HG03575 (cell line): ENCODE data around the gene HOXD1.

Source experiments
- ATAC-seq: cut with Tn5 transposase; IDR thresholded peaks from one replicate; pipeline ENCODE4 v1.9.1; 2021; ENCODE audit not compliant: unreplicated experiment, insufficient number of reproducible peaks, low FRiP score; ENCODE audit errors: extremely low read depth

Gene HOXD1

DNA sequence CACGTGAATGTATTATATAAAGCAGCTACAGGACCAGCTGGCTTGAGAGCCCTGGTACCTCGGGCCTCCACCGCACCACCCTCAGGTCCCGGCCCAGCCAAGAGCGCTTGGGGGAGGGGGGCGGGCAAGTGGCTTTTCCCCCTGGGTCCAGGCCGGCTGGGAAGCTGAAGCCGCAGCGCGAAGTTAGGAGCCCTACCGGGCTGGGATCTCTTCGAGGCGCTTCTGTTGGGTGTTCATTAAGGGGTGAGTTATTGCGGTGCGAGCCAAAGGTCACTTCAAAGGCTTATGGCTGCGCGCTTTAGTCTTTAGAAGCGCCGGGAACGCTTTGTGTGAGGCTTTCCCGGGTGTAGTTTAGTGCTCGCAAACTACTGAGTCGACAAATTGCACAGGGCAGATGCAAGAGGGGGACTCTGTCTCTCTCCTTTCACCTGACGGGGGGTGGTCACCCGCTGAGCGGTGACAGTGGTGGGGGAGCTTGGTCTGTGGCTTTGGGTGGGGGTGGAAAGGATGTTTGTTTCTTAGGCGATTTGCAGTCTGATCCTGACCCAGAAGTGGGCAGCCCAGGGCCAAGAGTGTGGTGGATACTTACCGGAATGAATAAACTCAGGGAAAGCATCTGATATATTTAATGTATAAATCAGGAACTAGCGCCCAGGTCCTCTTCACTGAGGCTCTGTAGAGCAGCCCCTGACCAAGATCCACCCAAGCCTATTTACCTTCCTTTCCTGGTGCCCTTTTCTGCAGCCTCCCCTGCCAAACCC is 25.4 kb upstream of the HOXD1 start:
- no peak for ATAC-seq

DNA sequence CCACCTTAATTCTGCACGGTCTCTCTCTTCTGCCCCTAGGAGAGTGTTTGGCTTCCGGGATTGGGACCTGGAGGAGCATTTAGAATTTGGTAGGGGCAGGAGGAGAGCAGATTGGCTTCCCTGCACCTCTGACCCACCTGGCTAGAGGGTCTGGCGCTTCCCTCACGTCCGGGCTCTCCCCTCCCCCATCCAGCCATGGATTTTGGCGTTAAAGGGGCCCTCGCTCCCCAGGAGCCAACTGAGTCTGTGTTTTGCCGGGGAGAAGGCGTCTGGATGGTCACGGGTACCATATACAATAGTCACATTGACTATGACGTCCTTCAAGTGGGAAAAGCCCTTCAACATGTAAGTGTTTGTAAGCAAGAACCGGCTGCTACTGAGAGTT is 24.8 kb upstream of the HOXD1 start:
- no peak for ATAC-seq

DNA sequence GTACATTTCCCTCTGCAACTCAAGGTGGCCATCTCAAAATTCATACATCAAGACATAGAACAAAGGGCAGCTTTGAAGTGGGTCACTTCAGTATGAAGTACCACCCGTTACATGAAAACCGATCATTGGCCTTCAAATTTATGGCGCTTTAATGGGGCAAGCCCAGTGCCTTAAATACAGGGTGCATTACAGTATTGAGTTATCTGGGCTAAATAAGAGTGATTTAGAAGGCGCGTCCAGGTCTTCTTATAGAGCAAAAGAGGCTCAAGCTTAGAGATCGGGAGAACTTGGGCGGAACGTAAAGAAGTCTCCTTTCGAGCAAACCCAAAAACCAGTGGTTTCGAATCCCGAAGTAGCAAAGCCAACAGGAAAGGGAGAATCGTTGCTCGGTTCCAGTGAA is 24.3 kb upstream of the HOXD1 start:
- no peak for ATAC-seq

DNA sequence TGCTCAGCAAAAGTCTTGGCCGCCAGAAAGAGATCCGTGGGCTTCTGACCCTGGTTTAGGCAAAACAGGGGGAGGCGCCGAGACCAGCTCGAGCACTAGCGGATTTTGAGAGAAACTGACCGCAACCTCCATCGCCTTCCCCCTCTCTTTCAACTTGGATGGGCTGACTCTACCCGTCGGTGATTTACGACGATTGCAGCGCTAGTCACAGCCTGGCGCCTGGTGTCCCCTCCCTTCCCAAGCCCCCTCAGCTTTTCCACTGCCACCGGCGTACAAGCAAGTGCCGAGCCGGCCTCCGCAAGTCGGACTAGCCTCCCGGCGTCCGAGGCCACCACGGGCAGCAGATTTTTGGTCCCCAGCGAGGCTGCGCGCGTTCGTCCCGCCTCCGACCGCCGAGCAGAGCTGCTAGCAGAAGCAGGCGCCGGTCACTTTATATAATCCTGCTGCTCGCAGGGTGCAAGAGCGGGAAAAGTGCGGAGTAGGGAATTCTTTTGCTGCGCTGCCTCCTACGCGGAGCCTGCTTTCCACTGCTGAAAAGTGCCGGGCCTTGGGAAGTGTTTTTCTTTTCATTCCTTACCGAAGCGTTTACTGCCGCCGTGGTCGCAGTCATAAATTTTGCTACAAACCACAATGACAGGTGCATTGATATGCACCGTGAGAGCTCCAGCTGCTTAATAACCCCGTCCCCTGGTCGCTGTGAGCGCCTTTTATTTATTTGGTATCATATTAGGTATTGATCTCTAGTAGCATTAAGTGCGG is 23.7 kb upstream of the HOXD1 start:
- no peak for ATAC-seq

DNA sequence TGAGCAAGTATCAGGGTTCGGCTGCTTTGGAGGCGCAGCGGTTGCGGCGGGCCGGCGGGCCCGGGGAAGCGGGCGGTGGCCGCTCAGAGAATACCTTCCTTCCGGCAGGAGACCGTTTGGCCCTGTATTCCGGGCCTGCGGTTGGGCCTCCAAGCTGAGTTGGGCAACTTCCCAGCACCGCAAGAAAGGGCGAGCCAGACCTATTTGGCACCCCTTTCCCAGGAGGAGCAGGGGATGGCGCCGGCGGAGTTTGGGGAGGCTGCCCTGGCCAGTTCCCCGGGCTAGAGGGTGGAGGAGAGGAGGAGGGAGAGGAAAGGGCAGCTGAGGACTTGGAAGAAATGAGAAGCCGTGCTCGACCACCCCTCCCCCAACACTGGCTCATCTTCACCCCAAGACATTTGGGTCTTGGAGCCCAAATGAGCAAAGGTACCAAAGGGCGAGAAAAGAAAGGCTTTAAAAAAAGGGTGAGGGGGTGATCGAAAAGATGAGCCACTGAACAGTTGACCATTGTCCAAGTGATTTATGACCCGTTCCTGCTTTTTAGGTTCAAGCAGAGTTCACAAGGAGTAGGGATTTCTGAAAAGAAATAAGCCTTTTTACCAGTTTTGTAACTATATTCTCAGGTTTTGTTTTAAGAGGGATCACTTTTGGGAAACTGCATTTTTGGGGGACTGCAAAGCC is 23.0 kb upstream of the HOXD1 start:
- ATAC-seq: no peak

DNA sequence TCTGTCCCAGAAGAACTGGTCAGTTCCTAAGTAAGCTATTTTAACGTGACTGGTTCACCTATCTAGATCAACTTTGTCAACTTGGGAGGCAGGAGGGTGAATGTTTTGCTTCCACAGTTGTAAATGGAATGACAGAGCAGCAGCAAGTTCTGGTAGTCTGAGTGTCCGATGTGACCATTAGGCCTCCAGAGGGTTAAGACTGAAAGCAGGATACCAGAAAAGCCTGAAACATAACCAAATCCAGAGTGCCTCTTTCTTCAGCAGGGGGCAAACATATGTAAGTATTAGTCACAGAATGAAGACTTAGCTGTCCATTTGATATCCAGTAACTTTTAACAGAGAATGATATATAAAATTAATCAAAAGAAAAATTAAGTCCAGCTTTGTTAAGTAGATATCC is 22.2 kb upstream of the HOXD1 start:
- ATAC-seq: no peak

DNA sequence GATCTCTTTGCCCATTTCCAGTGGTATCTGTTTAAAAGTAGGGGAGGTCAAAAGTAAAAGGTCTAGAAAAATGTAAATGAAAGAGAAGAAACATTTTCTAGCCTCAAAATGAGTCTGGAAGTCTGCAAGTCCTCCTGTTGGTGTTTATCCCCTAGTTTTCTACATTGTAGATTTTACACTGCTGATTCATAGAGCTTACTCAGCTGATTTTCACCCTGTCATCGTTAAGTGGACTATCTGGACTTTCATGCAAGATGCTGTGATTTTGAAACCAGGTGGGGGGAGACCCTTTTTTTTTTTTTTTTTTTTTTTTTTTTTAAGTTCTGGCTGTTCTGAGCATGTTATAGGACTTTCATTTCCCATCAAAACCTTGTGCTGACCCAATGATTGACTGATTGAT is 21.1 kb upstream of the HOXD1 start:
- no peak for ATAC-seq

DNA sequence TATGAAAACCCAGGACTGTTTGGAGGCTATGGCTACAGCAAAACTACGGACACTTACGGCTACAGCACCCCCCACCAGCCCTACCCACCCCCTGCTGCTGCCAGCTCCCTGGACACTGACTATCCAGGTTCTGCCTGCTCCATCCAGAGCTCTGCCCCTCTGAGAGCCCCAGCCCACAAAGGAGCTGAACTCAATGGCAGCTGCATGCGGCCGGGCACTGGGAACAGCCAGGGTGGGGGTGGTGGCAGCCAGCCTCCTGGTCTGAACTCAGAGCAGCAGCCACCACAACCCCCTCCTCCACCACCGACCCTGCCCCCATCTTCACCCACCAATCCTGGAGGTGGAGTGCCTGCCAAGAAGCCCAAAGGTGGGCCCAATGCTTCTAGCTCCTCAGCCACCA is 19.3 kb upstream of the HOXD1 start:
- ATAC-seq: no peak

DNA sequence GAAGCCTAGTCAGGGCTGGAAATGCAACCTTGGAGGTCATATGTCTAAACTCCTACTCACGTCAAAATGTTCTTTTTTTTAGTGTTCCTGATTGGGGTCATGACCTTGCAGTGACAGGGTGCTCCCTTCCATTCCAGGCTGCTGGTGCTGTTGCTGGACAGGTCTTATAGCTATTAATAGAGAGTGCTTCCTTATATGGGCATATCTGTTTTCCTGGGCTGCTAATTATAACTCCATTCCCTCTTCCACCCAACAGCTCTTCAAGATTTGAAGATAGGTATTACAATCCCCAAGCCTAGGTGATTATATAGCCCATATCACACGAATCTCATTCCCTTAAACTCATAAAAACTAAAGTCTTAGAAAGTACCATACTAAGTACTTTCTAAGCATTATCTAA is 18.8 kb upstream of the HOXD1 start:
- no peak for ATAC-seq

DNA sequence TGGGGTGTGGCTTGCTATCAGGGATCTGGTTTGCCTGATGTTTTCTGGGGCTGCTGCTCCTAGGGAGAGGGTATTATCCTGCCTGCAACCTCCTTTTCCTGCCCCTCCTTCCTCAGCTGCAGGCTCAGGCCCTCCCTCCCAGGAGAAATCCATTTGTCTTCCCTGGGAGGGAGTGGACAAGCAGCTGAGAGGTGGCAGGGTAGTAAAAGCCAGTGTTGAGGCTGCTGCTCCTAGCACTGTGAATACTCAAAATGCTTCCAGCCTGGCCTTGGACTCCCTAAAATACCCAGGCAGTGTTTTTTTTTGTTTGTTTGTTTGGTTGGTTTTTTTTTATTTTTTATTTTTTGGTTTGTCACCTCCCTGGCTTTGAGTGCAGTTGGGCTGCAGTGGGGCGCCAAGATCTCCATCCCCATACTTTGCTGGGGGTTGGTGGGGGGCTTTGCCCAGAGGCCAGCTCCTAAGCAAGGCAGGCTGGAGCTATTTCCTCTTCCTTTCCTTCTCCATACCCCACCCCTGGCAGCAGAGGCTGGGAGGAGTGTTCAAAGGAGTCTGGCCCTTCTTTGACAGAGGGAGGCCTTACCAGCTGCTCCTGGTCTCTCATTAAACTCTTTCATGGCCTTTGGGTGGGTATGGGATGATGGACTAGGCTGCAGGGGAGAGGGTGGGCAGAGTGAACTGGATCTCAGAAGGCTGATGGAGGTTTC is 17.7 kb upstream of the HOXD1 start:
- no peak for ATAC-seq

DNA sequence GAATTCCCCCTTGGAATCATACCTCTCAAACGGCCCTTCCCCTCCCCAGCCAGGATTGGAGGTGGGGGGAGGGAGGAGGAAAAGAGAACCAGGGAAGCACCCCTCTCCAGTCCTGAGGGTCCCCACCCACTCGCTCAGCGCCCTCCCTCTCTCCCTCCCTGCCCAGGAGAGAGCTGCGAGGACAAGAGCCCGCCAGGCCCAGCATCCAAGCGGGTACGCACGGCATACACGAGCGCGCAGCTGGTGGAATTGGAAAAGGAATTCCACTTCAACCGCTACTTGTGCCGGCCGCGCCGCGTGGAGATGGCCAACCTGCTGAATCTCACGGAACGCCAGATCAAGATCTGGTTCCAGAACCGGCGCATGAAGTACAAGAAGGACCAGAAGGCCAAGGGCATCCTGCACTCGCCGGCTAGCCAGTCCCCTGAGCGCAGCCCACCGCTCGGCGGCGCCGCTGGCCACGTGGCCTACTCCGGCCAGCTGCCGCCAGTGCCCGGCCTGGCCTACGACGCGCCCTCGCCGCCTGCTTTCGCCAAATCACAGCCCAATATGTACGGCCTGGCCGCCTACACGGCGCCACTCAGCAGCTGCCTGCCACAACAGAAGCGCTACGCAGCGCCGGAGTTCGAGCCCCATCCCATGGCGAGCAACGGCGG is 17.0 kb upstream of the HOXD1 start:
- no peak for ATAC-seq

DNA sequence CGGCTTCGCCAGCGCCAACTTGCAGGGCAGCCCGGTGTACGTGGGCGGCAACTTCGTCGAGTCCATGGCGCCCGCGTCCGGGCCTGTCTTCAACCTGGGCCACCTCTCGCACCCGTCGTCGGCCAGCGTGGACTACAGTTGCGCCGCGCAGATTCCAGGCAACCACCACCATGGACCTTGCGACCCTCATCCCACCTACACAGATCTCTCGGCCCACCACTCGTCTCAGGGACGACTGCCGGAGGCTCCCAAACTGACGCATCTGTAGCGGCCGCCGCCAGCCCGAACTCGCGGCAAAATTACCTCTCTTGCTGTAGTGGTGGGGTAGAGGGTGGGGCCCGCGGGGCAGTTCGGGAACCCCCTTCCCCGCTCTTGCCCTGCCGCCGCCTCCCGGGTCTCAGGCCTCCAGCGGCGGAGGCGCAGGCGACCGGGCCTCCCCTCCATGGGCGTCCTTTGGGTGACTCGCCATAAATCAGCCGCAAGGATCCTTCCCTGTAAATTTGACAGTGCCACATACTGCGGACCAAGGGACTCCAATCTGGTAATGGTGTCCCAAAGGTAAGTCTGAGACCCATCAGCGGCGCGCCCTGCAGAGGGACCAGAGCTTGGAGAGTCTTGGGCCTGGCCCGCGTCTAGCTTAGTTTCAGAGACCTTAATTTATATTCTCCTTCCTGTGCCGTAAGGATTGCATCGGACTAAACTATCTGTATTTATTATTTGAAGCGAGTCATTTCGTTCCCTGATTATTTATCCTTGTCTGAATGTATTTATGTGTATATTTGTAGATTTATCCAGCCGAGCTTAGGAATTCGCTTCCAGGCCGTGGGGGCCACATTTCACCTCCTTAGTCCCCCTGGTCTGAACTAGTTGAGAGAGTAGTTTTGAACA is 16.2 kb upstream of the HOXD1 start:
- ATAC-seq: no peak

DNA sequence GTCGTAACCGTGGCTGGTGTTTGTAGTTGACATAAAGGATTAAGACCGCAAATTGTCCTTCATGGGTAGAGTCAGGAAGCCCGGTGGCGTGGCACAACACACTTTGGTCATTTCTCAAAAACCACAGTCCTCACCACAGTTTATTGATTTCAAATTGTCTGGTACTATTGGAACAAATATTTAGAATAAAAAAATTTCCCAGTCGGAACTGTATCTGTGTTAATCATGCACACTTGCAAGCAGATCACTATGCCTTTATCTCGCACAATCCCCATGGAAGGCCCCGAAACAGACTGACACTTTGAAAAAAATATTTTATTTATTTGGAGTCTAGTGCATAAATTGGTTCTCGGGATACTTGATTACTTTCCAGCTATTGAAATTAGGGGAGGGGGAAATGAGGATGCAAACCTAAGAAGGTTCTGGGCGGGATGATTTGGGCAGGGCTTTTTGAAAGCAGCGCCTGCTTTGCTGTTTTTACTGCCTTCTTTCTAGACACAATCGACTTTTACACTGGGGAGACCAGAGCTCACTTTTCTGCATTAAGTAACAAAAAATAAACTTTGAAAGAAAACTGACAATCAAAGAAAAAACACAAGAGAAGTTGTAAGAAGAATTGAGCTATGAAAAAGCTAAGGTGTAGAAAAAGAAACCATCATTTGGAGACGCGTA is 15.4 kb upstream of the HOXD1 start:
- no peak for ATAC-seq

DNA sequence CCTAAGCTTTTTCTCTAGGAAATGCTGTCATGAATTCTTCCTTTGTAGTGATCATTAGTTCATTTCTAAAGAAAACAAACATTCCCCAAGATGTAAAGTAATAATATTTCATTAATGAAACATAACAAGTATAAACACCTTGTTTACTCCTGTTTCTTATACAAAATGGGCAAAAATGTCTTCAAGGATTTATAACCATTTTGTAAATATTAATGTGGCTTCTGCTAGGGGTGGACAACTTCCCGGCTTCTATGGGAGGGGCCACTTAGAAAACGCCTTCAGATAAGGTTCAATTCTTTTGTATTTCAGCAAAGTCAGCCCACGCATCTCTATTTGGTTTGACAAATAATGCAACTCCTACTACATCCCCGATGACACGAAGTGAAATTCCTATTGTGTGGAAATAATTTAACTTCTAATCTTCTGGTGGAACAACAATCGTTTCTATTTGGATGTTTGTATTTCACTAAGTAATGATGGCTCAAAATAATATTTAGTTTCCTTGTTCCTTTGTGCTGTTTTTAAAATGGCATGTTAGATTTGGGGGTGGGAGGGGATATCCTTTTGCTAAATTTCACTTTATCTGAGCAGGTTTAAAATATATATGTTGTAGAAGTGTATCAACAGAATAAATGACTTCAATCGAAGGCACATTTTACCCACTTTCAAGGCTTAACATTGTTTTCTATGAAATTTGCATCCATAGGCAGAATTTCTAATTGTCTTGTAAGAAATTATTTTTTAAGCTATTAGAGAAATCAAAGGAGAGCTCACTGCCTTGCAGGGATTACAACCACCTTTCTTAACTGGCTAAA is 14.7 kb upstream of the HOXD1 start:
- no peak for ATAC-seq

DNA sequence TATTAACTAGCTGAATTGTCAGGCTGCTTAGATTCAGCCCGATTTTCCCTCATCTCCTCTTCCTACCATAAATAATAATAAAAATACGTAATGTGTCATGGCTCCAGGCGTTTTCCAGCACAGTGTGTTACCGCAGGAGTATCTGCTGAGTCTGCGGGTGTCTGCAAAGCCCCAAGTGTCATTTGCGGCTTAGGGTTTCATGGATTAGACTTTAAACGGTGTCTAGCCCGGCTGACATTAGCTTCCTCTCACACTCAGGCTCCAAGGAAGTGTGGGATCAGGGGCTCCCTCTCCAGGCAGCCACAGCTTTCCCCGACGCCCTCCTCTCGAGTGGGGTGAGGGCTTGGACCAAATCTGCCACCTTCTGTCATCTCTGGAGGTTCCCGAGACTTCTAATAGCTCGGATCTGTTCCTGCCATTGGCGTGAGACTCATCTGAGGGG is 14.1 kb upstream of the HOXD1 start:
- no peak for ATAC-seq

DNA sequence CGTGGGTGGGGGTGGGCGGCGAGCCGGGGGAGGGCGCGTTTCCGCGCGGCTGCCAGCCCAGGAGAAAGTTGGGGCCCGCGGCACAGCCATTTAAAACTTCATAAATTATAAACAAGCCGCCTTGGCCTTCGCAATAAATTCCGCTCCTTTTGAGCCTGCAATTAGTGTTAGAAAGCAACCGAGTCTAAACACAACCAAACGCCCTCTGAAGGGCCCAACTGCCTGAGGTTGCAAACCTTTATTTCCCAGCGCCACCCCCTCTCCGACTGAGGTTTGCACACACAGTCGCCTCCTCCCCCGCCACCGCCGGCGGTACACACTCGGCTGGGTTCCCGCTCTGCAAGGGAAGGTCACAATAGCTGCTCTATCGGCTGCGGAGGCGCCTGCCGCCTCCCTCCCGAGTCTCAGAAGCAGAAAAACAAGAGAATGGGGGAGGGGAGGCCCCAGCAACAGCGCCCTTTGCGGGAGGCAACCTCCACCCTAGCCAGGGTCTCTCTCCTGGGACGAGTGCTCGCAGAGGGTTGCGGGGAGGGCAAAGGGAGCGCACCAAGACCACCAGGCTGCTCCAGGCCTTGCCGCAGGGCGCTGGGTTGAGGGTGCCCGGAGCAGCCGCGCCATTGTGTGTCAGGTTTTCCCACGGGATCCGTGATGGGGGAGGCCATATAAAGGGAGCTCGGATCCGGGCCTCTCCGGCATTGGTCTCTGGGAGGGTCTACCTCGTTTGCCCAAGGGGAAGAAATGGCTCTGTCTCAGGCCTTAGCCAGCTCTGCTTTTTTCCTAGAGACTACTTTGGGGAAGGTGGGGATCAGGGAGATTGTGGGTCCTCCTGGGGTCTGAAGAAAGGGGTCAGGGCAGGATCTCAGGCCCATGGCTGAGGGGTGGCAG is 13.4 kb upstream of the HOXD1 start:
- no peak for ATAC-seq
